KG1 (cell line): Measurements from ENCODE around the gene TTLL10.
A peak's percentile ranks its signal among the peaks of the same experiment; 100 is the strongest.

ENCODE experiments used
- DNase-seq: peaks from one replicate; lab custom pipeline; 2025; lab: John Stamatoyannopoulos, UW

Gene TTLL10

GRCh38 chr1:1207571-1207892 is 33.9 kb downstream of the TTLL10 start:
- no peak for DNase-seq

GRCh38 chr1:1208713-1209433 is 35.2 kb downstream of the TTLL10 start:
- peak; percentile 21 for DNase-seq

GRCh38 chr1:1210726-1211540 is 37.3 kb downstream of the TTLL10 start:
- DNase-seq, result no peak

- no peak for DNase-seq
These were observed 38.1 kb downstream of the TTLL10 start for GRCh38 chr1:1211541-1212441.

GRCh38 chr1:1212780-1213344 is 39.2 kb downstream of the TTLL10 start:
- no peak for DNase-seq

GRCh38 chr1:1213345-1214265 is 39.9 kb downstream of the TTLL10 start, which contains the start of gene TNFRSF4:
TSS of gene TNFRSF4 (minus strand) at chr1:1214153. CDS start at chr1:1214127, 26 bp downstream.
- DNase-seq, result peak; percentile 36

GRCh38 chr1:1215080-1215676 is 41.5 kb downstream of the TTLL10 start:
- no peak for DNase-seq

- DNase-seq, result no peak
These were observed 42.4 kb downstream of the TTLL10 start for GRCh38 chr1:1215881-1216605.

GRCh38 chr1:1216770-1217620 is 43.3 kb downstream of the TTLL10 start:
- no peak for DNase-seq

- DNase-seq, result no peak
These were observed 44.2 kb downstream of the TTLL10 start for GRCh38 chr1:1217621-1218523.

- no peak for DNase-seq
These were observed 45.0 kb downstream of the TTLL10 start for GRCh38 chr1:1218524-1219200.

- no peak for DNase-seq
These were observed 45.7 kb downstream of the TTLL10 start for GRCh38 chr1:1219341-1219740.

- no peak for DNase-seq
These were observed 46.5 kb downstream of the TTLL10 start for GRCh38 chr1:1220197-1220596.

- DNase-seq, result no peak
These were observed 48.4 kb downstream of the TTLL10 start for GRCh38 chr1:1221887-1222574.

- DNase-seq, result no peak
These were observed 49.0 kb downstream of the TTLL10 start for GRCh38 chr1:1222575-1223225.

GRCh38 chr1:1223321-1223720 is 49.6 kb downstream of the TTLL10 start:
- no peak for DNase-seq
